K562 (cell line): ENCODE data around the gene SUPT20H. TPM values are rescaled to one million over a fixed set of nuclear protein-coding genes. Genes with fewer than 3 reads are reported as not detected.
"Not testable (repeated sequence)": the region's sequence is repeated elsewhere in the genome, so short reads cannot be mapped to it uniquely, and the experiment has no call there.

Experiments used
- ATAC-seq: fragments of 200-7000 bp; cut with Tn5 transposase; 3 replicates; pipeline ENCODE4 v1.9.1; 2020; ENCODE audit warnings: moderate library complexity
- BruUV-seq: library from RNA; stranded (reverse); fragments of 400-500 nt; replicated peaks from 2 replicates; lab custom pipeline; 2021; lab: Mats Ljungman, UMichigan
- CTCF ChIA-PET: fragments of 300-600 bp; formaldehyde crosslinking; extraction: SDS; loops from one replicate; lab custom pipeline; 2021; ENCODE audit warnings: low intra/inter-chr PET ratio; lab: Yijun Ruan, JAX
- POLR2A ChIA-PET: fragments of 300-600, 350-650 bp; sonication (Branson Sonifier 250); formaldehyde crosslinking; extraction: SDS; loops from one replicate; lab custom pipeline; 2021; ENCODE audit warnings: antibody characterized with exemption, inconsistent platforms; lab: Yijun Ruan, JAX
- DNase-seq, 4 experiments: peaks; one replicate each; pipeline versions ENCODE4 v3.0.0 to v3.0.0-alpha.2; 2011 to 2018; ENCODE audit warnings: low spot score in 3 of 4, mixed read lengths in 3 of 4; ENCODE audit errors: extremely low read depth in 1 of 4
- FAIRE-seq: peaks from 2 replicates; lab custom pipeline; 2011; peaks lifted over from hg19 to GRCh38; lab: Jason Lieb, UNC
- H2AFZ ChIP-seq: 2 replicates; pipeline ENCODE4 v1.6.0; 2011; ENCODE audit warnings: low read depth, low read length, control low read depth, inconsistent platforms
- H3K27ac ChIP-seq: fragments of 200-600 bp; 3 replicates; pipeline ENCODE4 v1.8.0; 2011; ENCODE audit warnings: low read depth, mild to moderate bottlenecking, control low read depth, inconsistent platforms, low read length, moderate library complexity, mixed read lengths; ENCODE audit errors: extremely low read depth
- H3K27me3 ChIP-seq, 2 experiments: fragments of 300-600 bp in 1 of 2; 2 replicates in 1 of 2; 3 replicates in 1 of 2; pipeline versions ENCODE4 v1.6.0 to v1.8.0; 2011; ENCODE audit warnings: inconsistent platforms in 2 of 2, low read length in 2 of 2, mild to moderate bottlenecking in 1 of 2, mixed read lengths in 1 of 2, moderate library complexity in 1 of 2; ENCODE audit not compliant: control insufficient read depth in 2 of 2, insufficient read depth in 2 of 2
- H3K36me3 ChIP-seq: fragments of 300-600 bp; 3 replicates; pipeline ENCODE4 v1.8.0; 2011; ENCODE audit warnings: mild to moderate bottlenecking, low read length, inconsistent platforms; ENCODE audit not compliant: control insufficient read depth, insufficient read depth
- H3K4me1 ChIP-seq, 2 experiments: fragments of 200-600 bp in 1 of 2; replicated peaks in 1 of 2; 2 replicates in 1 of 2; 3 replicates in 1 of 2; pipeline versions ENCODE4 v1.5.1 to v1.8.0; 2011; ENCODE audit warnings: inconsistent platforms in 2 of 2, low read length in 2 of 2, mild to moderate bottlenecking in 1 of 2, mixed read lengths in 1 of 2, moderate library complexity in 1 of 2; ENCODE audit not compliant: control insufficient read depth in 2 of 2, insufficient read depth in 2 of 2
- H3K4me2 ChIP-seq: 2 replicates; pipeline ENCODE4 v1.6.1; 2011; ENCODE audit warnings: low read length, control low read depth, inconsistent platforms, mixed read lengths; ENCODE audit not compliant: insufficient read depth
- H3K4me3 ChIP-seq: fragments of 200-600 bp; sonication (generic), shearing (Covaris generic); 2 replicates; pipeline ENCODE4 v1.5.1; 2016; ENCODE audit warnings: control low read depth, inconsistent platforms
- H3K79me2 ChIP-seq: fragments of 200-600 bp; 3 replicates; pipeline ENCODE4 v1.8.0; 2011; ENCODE audit warnings: low read length, inconsistent platforms; ENCODE audit not compliant: control insufficient read depth, insufficient read depth
- H3K9ac ChIP-seq, 2 experiments: 2 replicates each; pipeline versions ENCODE4 v1.6.0 to v1.6.1; 2011; ENCODE audit warnings: low read depth in 2 of 2, low read length in 2 of 2, control low read depth in 1 of 2, inconsistent platforms in 1 of 2, mild to moderate bottlenecking in 1 of 2, mixed read lengths in 1 of 2; ENCODE audit not compliant: insufficient read depth in 1 of 2
- H3K9me1 ChIP-seq: one replicate; pipeline ENCODE4 v1.6.0; 2011; ENCODE audit warnings: inconsistent platforms, mild to moderate bottlenecking, low read length, moderate library complexity; ENCODE audit not compliant: control insufficient read depth, insufficient read depth
- H3K9me3 ChIP-seq: replicated peaks from 2 replicates; pipeline ENCODE4 v1.5.1; 2011; ENCODE audit warnings: low read depth, low read length, inconsistent platforms; ENCODE audit not compliant: control insufficient read depth, insufficient read depth
- H4K20me1 ChIP-seq: replicated peaks from 2 replicates; pipeline ENCODE4 v1.6.1; 2011; ENCODE audit warnings: low read length, inconsistent platforms, mixed read lengths; ENCODE audit not compliant: control insufficient read depth, insufficient read depth
- KDM1A ChIP-seq, 2 experiments: fragments of 450-650 bp; IDR thresholded peaks; 2 replicates each; pipeline ENCODE4 v1.6.1; 2016; ENCODE audit warnings: mild to moderate bottlenecking in 2 of 2
- ZNF146 ChIP-seq: IDR thresholded peaks from one replicate; pipeline ENCODE4 v1.6.1; 2018; ENCODE audit warnings: missing compliant biosample characterization; ENCODE audit not compliant: unreplicated experiment
- WGBS: fragments of 100-300 bp; shearing (Covaris generic); methylation state at CpG from one replicate; pipeline ENCODE4 v1.1.6; 2016; ENCODE audit warnings: low coverage, mixed read lengths; ENCODE audit not compliant: insufficient coverage; ENCODE audit errors: missing lambda C conversion rate; 5-methylcytosine and 5-hydroxymethylcytosine counted together
- in situ Hi-C: fragments of 300-500 bp; cut with MboI; formaldehyde crosslinking; loops from 4 replicates; pipeline ENCODE4 v1.15.0; 2018; ENCODE audit warnings: inconsistent platforms, mixed read lengths
- intact Hi-C: fragments of 100-400 bp; cut with micrococcal nuclease; formaldehyde crosslinking; loops from 2 replicates; pipeline ENCODE4 v1.14.2; 2022
- polyA plus RNA-seq, 8 experiments: library from polyadenylated mRNA; depleted of rRNA in 4 of 8; stranded (reverse) in 5 of 8; unstranded in 3 of 8; fragments of >200 nt; fragmentation: Nextera tagmentation in 2 of 8; fragmentation: Illumina TruSeq in 1 of 8; extraction: Ambion mirVana in 2 of 8; extraction: Trizol in 1 of 8; gene quantifications; 2 replicates each; pipeline versions ENCODE4 v1.2.1 to v1.2.3, GENCODE V29; 2011 to 2014; ENCODE audit warnings: inconsistent platforms in 1 of 8, missing spikeins in 1 of 8
- total RNA-seq, 7 experiments: library from RNA; depleted of rRNA in 6 of 7; stranded (reverse); fragments of >200 nt in 6 of 7; fragmentation: Illumina TruSeq in 2 of 7; extraction: Trizol in 2 of 7; gene quantifications; 2 replicates each; pipeline versions ENCODE4 v1.2.1 to v1.2.3, GENCODE V29; 2011 to 2021; ENCODE audit warnings: low replicate concordance in 1 of 7

SUPT20H gene
- total and polyA plus RNA-seq, 9 of the 15 experiments (the other 6 are each of a cell fraction or from before 2014, with no cell fraction given) = 11.4 to 71.8 (median 31.7) TPM

GRCh38 chr13:37056228-37056627 lies 3.3 kb downstream of the SUPT20H start:
- H3K4me3 ChIP-seq, H4K20me1 ChIP-seq, H3K36me3 ChIP-seq, H3K27me3 ChIP-seq, H3K4me2 ChIP-seq, FAIRE-seq, H3K27ac ChIP-seq, H3K4me1 ChIP-seq, H3K9me3 ChIP-seq, in situ Hi-C loops, DNase-seq, CTCF ChIA-PET, ATAC-seq, BruUV-seq, H3K9ac ChIP-seq, H3K9me1 ChIP-seq, H2AFZ ChIP-seq: not testable (repeated sequence)
- intact Hi-C loops = loop anchor here (5.0 kb wide), 1 partner anchor 54 kb away; the partner anchor contains the start of gene EXOSC8
- H3K79me2 ChIP-seq = peaks cover 49% of the 10 kb centered on the region
- 0 out of 4 replicates have a peak, but pooled peaks of 1 of the 2 experiments have one; percentile 17 for TF ChIP-seq KDM1A (IDR thresholded peaks at IDR 0.05)
- no CpG with 5 or more reads among the region's 2 CpGs for WGBS
- POLR2A ChIA-PET = interaction anchor here (0.6 kb wide), 1 partner anchor 9 kb away, joined by 3 read pairs; no protein-coding TSS in a partner anchor

GRCh38 chr13:37053111-37053510 lies 6.4 kb downstream of the SUPT20H start:
- H3K9me3 ChIP-seq, DNase-seq, POLR2A ChIA-PET, intact Hi-C loops, BruUV-seq, CTCF ChIA-PET, H3K9ac ChIP-seq, H2AFZ ChIP-seq, H3K27me3 ChIP-seq: not testable (repeated sequence)
- peaks cover 19% of the 10 kb centered on the region; the same call in 1 of the 3 replicates for H3K36me3 ChIP-seq
- TF ChIP-seq ZNF146 (CRISPR knock-in tag) = peak; percentile 61
- TF ChIP-seq, all 486 proteins: peak for 1; not testable (repeated sequence) for 485
- H4K20me1 ChIP-seq, ATAC-seq, H3K4me3 ChIP-seq, in situ Hi-C loops, FAIRE-seq, H3K9me1 ChIP-seq, H3K4me2 ChIP-seq, H3K4me1 ChIP-seq, H3K27ac ChIP-seq: not testable (repeated sequence)
- 90% methylated on average over 2 of the region's 3 CpGs for WGBS
- H3K79me2 ChIP-seq = peaks cover 57% of the 10 kb centered on the region
